GM12891 (cell line): ENCODE measurements around the gene LMO1.

ENCODE experiments used
- POLR2A ChIP-seq: IDR thresholded peaks from 2 replicates; pipeline ENCODE4 v1.6.1; 2011; ENCODE audit warnings: low read depth, low read length, control low read depth
- POLR2AphosphoS5 ChIP-seq: IDR thresholded peaks from 2 replicates; pipeline ENCODE4 v1.6.1; 2011; ENCODE audit warnings: low read depth, low read length, control low read depth
- SPI1 ChIP-seq: IDR thresholded peaks from 2 replicates; pipeline ENCODE4 v1.6.1; 2011; ENCODE audit warnings: low read depth, low read length, control low read depth
- TAF1 ChIP-seq: IDR thresholded peaks from 2 replicates; pipeline ENCODE4 v1.6.1; 2011; ENCODE audit warnings: low read depth, low read length, control low read depth

- TF ChIP-seq POLR2A (no peak), TAF1 (no peak), SPI1 (no peak), POLR2AphosphoS5 (no peak)
Measured at GRCh38 chr11:8207080-8208000, 56.3 kb downstream of the LMO1 start.
